Measurements from ENCODE around the gene SLFN12.
"Not testable (repeated sequence)": the region's sequence is repeated elsewhere in the genome, so short reads cannot be mapped to it uniquely, and the experiment has no call there.

SLFN12 gene

GRCh38 chr17:35432176-35433074, at the start of gene SLFN12:
SLFN12 (minus strand) TSS chr17:35432500; CDS start chr17:35423028, 9,472 bp downstream.
- DNase-seq = peak; percentile 45

- DNase-seq = no peak
Observed at GRCh38 chr17:35479271-35479670, 47.0 kb upstream of the SLFN12 start.

GRCh38 chr17:35477248-35477647, 44.9 kb upstream of the SLFN12 start:
- no peak for DNase-seq

GRCh38 chr17:35476283-35476820, 44.1 kb upstream of the SLFN12 start:
- DNase-seq = no peak

GRCh38 chr17:35468475-35468874, 36.2 kb upstream of the SLFN12 start:
- no peak for DNase-seq

- DNase-seq = no peak
Observed at GRCh38 chr17:35467824-35468223, 35.5 kb upstream of the SLFN12 start.

- peak; percentile 46 for DNase-seq
Observed at GRCh38 chr17:35460354-35460851, 28.1 kb upstream of the SLFN12 start.

- not testable (repeated sequence) for DNase-seq
Observed at GRCh38 chr17:35454035-35454434, 21.7 kb upstream of the SLFN12 start.

- DNase-seq = no peak
Observed at GRCh38 chr17:35453171-35453570, 20.9 kb upstream of the SLFN12 start.

GRCh38 chr17:35449371-35449931, 17.2 kb upstream of the SLFN12 start:
- no peak for DNase-seq

- DNase-seq = no peak
Observed at GRCh38 chr17:35448899-35449227, 16.6 kb upstream of the SLFN12 start.

- peak; percentile 93 for DNase-seq
Observed at GRCh38 chr17:35448214-35448898, 16.1 kb upstream of the SLFN12 start, which contains the start of gene SLFN13. SLFN13 (minus strand) TSS chr17:35448766; CDS start chr17:35445680, 3,086 bp downstream.

GRCh38 chr17:35447499-35447898, 15.2 kb upstream of the SLFN12 start:
- no peak for DNase-seq

GRCh38 chr17:35438433-35438832, 6.1 kb upstream of the SLFN12 start:
- DNase-seq = no peak

GRCh38 chr17:35433075-35433894, 985 bp upstream of the SLFN12 start:
- DNase-seq = peak; percentile 72

- no peak for DNase-seq
Observed at GRCh38 chr17:35429702-35430101, 2.6 kb downstream of the SLFN12 start.

GRCh38 chr17:35428229-35428628, 4.1 kb downstream of the SLFN12 start:
- no peak for DNase-seq

- DNase-seq = no peak
Observed at GRCh38 chr17:35423761-35424160, 8.5 kb downstream of the SLFN12 start.

GRCh38 chr17:35421069-35421468, 11.2 kb downstream of the SLFN12 start:
- not testable (repeated sequence) for DNase-seq

- no peak for DNase-seq
Observed at GRCh38 chr17:35416659-35417058, 15.6 kb downstream of the SLFN12 start.

- DNase-seq = not testable (repeated sequence)
Observed at GRCh38 chr17:35414707-35415106, 17.6 kb downstream of the SLFN12 start.

GRCh38 chr17:35414247-35414646, 18.1 kb downstream of the SLFN12 start:
- no peak for DNase-seq
